HG02623 (cell line): Measurements from ENCODE around the gene AHI1.
"Not testable (repeated sequence)": the region's sequence is repeated elsewhere in the genome, so short reads cannot be mapped to it uniquely, and the experiment has no call there.

ENCODE experiments used
- ATAC-seq: cut with Tn5 transposase; IDR thresholded peaks from one replicate; pipeline ENCODE4 v1.9.1; 2021; ENCODE audit warnings: moderate library complexity; ENCODE audit not compliant: unreplicated experiment

AHI1 gene

GRCh38 chr6:135268740-135269139, 228.8 kb downstream of the AHI1 start:
- ATAC-seq: no peak

- no peak for ATAC-seq
Observed at GRCh38 chr6:135268263-135268662, 229.3 kb downstream of the AHI1 start.

GRCh38 chr6:135267085-135267484, 230.5 kb downstream of the AHI1 start:
- ATAC-seq: no peak

GRCh38 chr6:135266675-135267074, 230.9 kb downstream of the AHI1 start:
- ATAC-seq: no peak

GRCh38 chr6:135265278-135265677, 232.3 kb downstream of the AHI1 start:
- no peak for ATAC-seq

GRCh38 chr6:135261872-135262725, 235.4 kb downstream of the AHI1 start:
- no peak for ATAC-seq

- ATAC-seq: no peak
Observed at GRCh38 chr6:135260612-135261011, 236.9 kb downstream of the AHI1 start.

- ATAC-seq: no peak
Observed at GRCh38 chr6:135258970-135259369, 238.6 kb downstream of the AHI1 start.

- no peak for ATAC-seq
Observed at GRCh38 chr6:135257631-135258405, 239.7 kb downstream of the AHI1 start.

GRCh38 chr6:135256866-135257265, 240.7 kb downstream of the AHI1 start:
- ATAC-seq: no peak

GRCh38 chr6:135254471-135254870, 243.1 kb downstream of the AHI1 start:
- ATAC-seq: no peak

- ATAC-seq: no peak
Observed at GRCh38 chr6:135251498-135252441, 245.8 kb downstream of the AHI1 start.

- no peak for ATAC-seq
Observed at GRCh38 chr6:135250751-135251497, 246.6 kb downstream of the AHI1 start.

GRCh38 chr6:135250234-135250633, 247.3 kb downstream of the AHI1 start:
- ATAC-seq: no peak

GRCh38 chr6:135246412-135247012, 251.0 kb downstream of the AHI1 start:
- not testable (repeated sequence) for ATAC-seq

- ATAC-seq: no peak
Observed at GRCh38 chr6:135244805-135245204, 252.7 kb downstream of the AHI1 start.

GRCh38 chr6:135243871-135244796, 253.4 kb downstream of the AHI1 start:
- ATAC-seq: no peak

GRCh38 chr6:135240711-135241110, 256.8 kb downstream of the AHI1 start:
- no peak for ATAC-seq

GRCh38 chr6:135236732-135237131, 260.8 kb downstream of the AHI1 start:
- no peak for ATAC-seq
